ENCODE measurements around the gene DUSP28.

The DUSP28 gene

GRCh38 chr2:240565333-240566202 is 5.4 kb downstream of the DUSP28 start:
- H3K27me3 ChIP-seq (ENCODE audit: insufficient read depth, low read depth, severe bottlenecking), result no peaks in the 10 kb centered on the region
- H3K9me3 ChIP-seq (ENCODE audit: severe bottlenecking), result no peaks in the 10 kb centered on the region
- peak; percentile 83 for DNase-seq
- peaks cover 17% of the 10 kb centered on the region for H3K36me3 ChIP-seq
- no peak for TF ChIP-seq CTCF (IDR thresholded peaks at IDR 0.05; ENCODE audit: low read depth, low read length)
- peak overlapping the region; percentile 43 for H3K4me3 ChIP-seq (ENCODE audit: low read depth, low read length)
- H3K27ac ChIP-seq, result peak overlapping the region; percentile 85

- peak; percentile 92 for DNase-seq
- Histone ChIP-seq H3K27ac (peak overlapping the region; percentile 85), H3K36me3 (peaks cover 17% of the 10 kb centered on the region), H3K9me3 (ENCODE audit: severe bottlenecking) (no peaks in the 10 kb centered on the region), H3K4me3 (ENCODE audit: low read depth, low read length) (peak overlapping the region; percentile 43), H3K27me3 (ENCODE audit: insufficient read depth, low read depth, severe bottlenecking) (no peaks in the 10 kb centered on the region)
- peak; percentile 77 for TF ChIP-seq CTCF (IDR thresholded peaks at IDR 0.05; ENCODE audit: low read depth, low read length)
These were observed 6.3 kb downstream of the DUSP28 start for GRCh38 chr2:240566203-240567136.

GRCh38 chr2:240567137-240567871 is 7.1 kb downstream of the DUSP28 start:
- no peak overlapping the region for H3K27ac ChIP-seq
- H3K9me3 ChIP-seq (ENCODE audit: severe bottlenecking), result no peaks in the 10 kb centered on the region
- no peak for TF ChIP-seq CTCF (IDR thresholded peaks at IDR 0.05; ENCODE audit: low read depth, low read length)
- H3K27me3 ChIP-seq (ENCODE audit: insufficient read depth, low read depth, severe bottlenecking), result no peaks in the 10 kb centered on the region
- peak; percentile 8 for DNase-seq
- peak overlapping the region; percentile 62 for H3K4me3 ChIP-seq (ENCODE audit: low read depth, low read length)
- H3K36me3 ChIP-seq, result peaks cover 10% of the 10 kb centered on the region

GRCh38 chr2:240567872-240568677 is 7.9 kb downstream of the DUSP28 start, which contains the start of gene RNPEPL1:
RNPEPL1 (plus strand) TSS chr2:240568484; CDS start chr2:240568587, 103 bp downstream.
- Histone ChIP-seq H3K9me3 (ENCODE audit: severe bottlenecking) (no peaks in the 10 kb centered on the region), H3K36me3 (peaks cover 4% of the 10 kb centered on the region; the same call in 1 of the 2 replicates), H3K27ac (peak within 1 kb of the TSS; percentile 72), H3K4me3 (ENCODE audit: low read depth, low read length) (peak within 1 kb of the TSS; percentile 62), H3K27me3 (ENCODE audit: insufficient read depth, low read depth, severe bottlenecking) (no peaks in the 10 kb centered on the region)
- peak; percentile 34 for DNase-seq
- no peak for TF ChIP-seq CTCF (IDR thresholded peaks at IDR 0.05; ENCODE audit: low read depth, low read length)
